Heart left ventricle (tissue), 16 donors: ENCODE measurements around the gene ADGRV1. TPM values are rescaled to one million over a fixed set of nuclear protein-coding genes. Genes with fewer than 3 reads are reported as not detected.

ENCODE experiments used
- ATAC-seq, 4 donors: fragments of 200-7000 bp; cut with Tn5 transposase; one replicate each; pipeline ENCODE4 v1.9.1; 2020 to 2022; ENCODE audit warnings: moderate library complexity in 4 of 4, mild to moderate bottlenecking in 3 of 4, moderate number of reproducible peaks in 1 of 4
- DNase-seq, 5 donors: peaks; one replicate each; pipeline ENCODE4 v3.0.0-alpha.2; 2020
- H3K27ac ChIP-seq, 12 donors: fragments of 200-600 bp; sonication (generic) in 4 of 12; one replicate each; pipeline versions ENCODE4 v1.5.0 to v1.8.0; 2016 to 2022; ENCODE audit warnings: mild to moderate bottlenecking in 2 of 12
- H3K27me3 ChIP-seq, 9 donors: fragments of 200-600 bp; sonication (generic) in 2 of 9; one replicate each; pipeline versions ENCODE4 v1.5.1 to v1.8.0; 2016 to 2022; ENCODE audit warnings: mild to moderate bottlenecking in 3 of 9
- H3K36me3 ChIP-seq, 9 donors: fragments of 200-600 bp; sonication (generic) in 2 of 9; one replicate each; pipeline versions ENCODE4 v1.5.0 to v1.8.0; 2018 to 2022; ENCODE audit warnings: mild to moderate bottlenecking in 2 of 9
- H3K4me1 ChIP-seq, 12 donors: fragments of 200-600 bp; sonication (generic) in 4 of 12; one replicate each; pipeline versions ENCODE4 v1.5.0 to v1.8.0; 2016 to 2022; ENCODE audit warnings: mild to moderate bottlenecking in 3 of 12
- H3K4me3 ChIP-seq, 12 donors: fragments of 200-600 bp; sonication (generic) in 4 of 12; one replicate each; pipeline versions ENCODE4 v1.5.0 to v1.8.0; 2017 to 2022; ENCODE audit warnings: mild to moderate bottlenecking in 9 of 12, moderate library complexity in 4 of 12
- H3K9me3 ChIP-seq, 12 donors: fragments of 200-600 bp; sonication (generic) in 4 of 12; one replicate each; pipeline versions ENCODE4 v1.5.0 to v1.8.0; 2016 to 2022; ENCODE audit warnings: mild to moderate bottlenecking in 1 of 12
- CTCF ChIP-seq, 12 donors: fragments of 200-600 bp; sonication (generic) in 4 of 12; IDR thresholded peaks; one replicate each; pipeline versions ENCODE4 v1.5.0 to v1.8.0; 2018 to 2022; ENCODE audit warnings: antibody characterized with exemption in 12 of 12, mild to moderate bottlenecking in 5 of 12
- POLR2A ChIP-seq, 2 donors: fragments of 450-650 bp; IDR thresholded peaks; one replicate each; pipeline ENCODE4 v1.6.1; 2017; ENCODE audit warnings: antibody characterized with exemption in 2 of 2, mild to moderate bottlenecking in 2 of 2, moderate library complexity in 2 of 2
- WGBS, 4 donors: extraction: QIAGEN DNeasy Blood & Tissue Kit in 2 of 4; methylation state at CpG; one replicate each; pipeline versions ENCODE4 v1.1.5 to v1.1.7; 2013 to 2018; 5-methylcytosine and 5-hydroxymethylcytosine counted together
- intact Hi-C, 10 donors: fragments of 100-400 bp; cut with DNase I; formaldehyde crosslinking; loops; one replicate each; pipeline versions ENCODE4 v1.11.1 to v1.14.2; 2022
- polyA plus RNA-seq, 2 donors: library from polyadenylated mRNA; stranded (reverse); fragments of 200-250 nt; gene quantifications; one replicate each; pipeline ENCODE4 v1.2.3, GENCODE V29; 2013
- total RNA-seq, 9 donors: library from RNA; depleted of rRNA in 2 of 9; stranded (reverse); fragments of >200 nt in 2 of 9; fragmentation: NEBNext Ultra II Directional in 3 of 9; extraction: Animal tissue kit (Norgen Biotek cat#: 25700) in 3 of 9; gene quantifications; one replicate each; pipeline versions ENCODE4 v1.1.0 to v1.2.4, GENCODE V29; 2016 to 2023
- donor health status: ischemic (EF 13 %, LVEDD 7.1; RV severe dilation, severe dysfunction).
- donor health status: healthy with polysubstance abuse.
- donor health status: DM: no; HTN: yes; CAD: no.
- donor health status: DM: no; HTN: no; CAD: no.
- donor health status: ischemic (EF 25% LVEDD 6.9; RV normal size, moderate dysfunction).
- donor health status: ischemic (EF 25% LVEDD 5.7; RV mildly dilated, moderate dysfunction).
- donor health status: healthy.
- donor health status: DM: yes; HTN: yes; CAD: no.
- donor health status: ischemic (EF 35%, LVEDD 5.7; RV mildly dilated, moderate dysfunction).
- donor health status: nonischemic (EF 11% LVEDD 7.7; RV severe dilation, severe dysfunction).
- donor health status: DM: yes; HTN: yes; CAD: no.
- donor health status: PGD.
- donor health status: ischemic (EF 29% LVEDD 5.4; RV normal size, mild dysfunction).
- donor health status: nonischemic (EF 23%, LVEDD 6.1; RV moderate dilation, normal function).

Gene ADGRV1
- total and polyA plus RNA-seq, 11 donors = 0.25 to 0.29 TPM; not detected in 9

GRCh38 chr5:90939211-90939610 is 380.6 kb downstream of the ADGRV1 start:
- intact Hi-C loops = loop anchor here in 4 of 10 donors (5.0 to 10.0 kb wide), 5 partner anchors 276 to 486 kb away; partner anchors contain the start of gene ARRDC3 (in 1 of the 4)
- 67 to 78% (median 71%) methylated on average over 2 of the region's 2 CpGs for WGBS, 4 donors

GRCh38 chr5:90940227-90940995 is 381.8 kb downstream of the ADGRV1 start:
- Histone ChIP-seq H3K27me3 (no peaks in the 10 kb centered on the region), H3K27ac (peak overlapping the region in 1 of 12 donors; percentile 40), H3K9me3 (no peaks in the 10 kb centered on the region), H3K36me3 (no peaks in the 10 kb centered on the region), H3K4me1 (peaks cover 0 to 5% (median 0%) of the 10 kb centered on the region in 12 donors), H3K4me3 (no peak overlapping the region)
- TF ChIP-seq POLR2A (IDR thresholded peaks at IDR 0.05) = no peak
- TF ChIP-seq CTCF (IDR thresholded peaks at IDR 0.05) = no peak
- no peak for DNase-seq
- WGBS, 4 donors = 12 to 23% (median 17%) methylated on average over 1 of the region's 1 CpG
- peak in 1 of 4 donors; percentile 52 for ATAC-seq
- intact Hi-C loops = loop anchor here in 1 of 10 donors (10.0 kb wide), 1 partner anchor 134 kb away; no protein-coding TSS in a partner anchor

More at GRCh38 chr5:90939211-90939610, 380.6 kb downstream of the ADGRV1 start:
- TF ChIP-seq POLR2A (IDR thresholded peaks at IDR 0.05) (no peak), CTCF (IDR thresholded peaks at IDR 0.05) (no peak)
- no peak overlapping the region for H3K27ac ChIP-seq
- H3K4me3 ChIP-seq = no peak overlapping the region
- DNase-seq = no peak
- H3K4me1 ChIP-seq = peaks cover 0 to 5% (median 0%) of the 10 kb centered on the region in 12 donors
- H3K9me3 ChIP-seq = peaks cover 0 to 6% (median 0%) of the 10 kb centered on the region in 12 donors
- no peaks in the 10 kb centered on the region for H3K27me3 ChIP-seq
- ATAC-seq = no peak
- H3K36me3 ChIP-seq = no peaks in the 10 kb centered on the region

GRCh38 chr5:90941002-90941720 is 382.6 kb downstream of the ADGRV1 start:
- Histone ChIP-seq H3K36me3 (no peaks in the 10 kb centered on the region), H3K4me1 (peaks cover 0 to 5% (median 0%) of the 10 kb centered on the region in 12 donors), H3K27me3 (no peaks in the 10 kb centered on the region), H3K27ac (peak overlapping the region in 1 of 12 donors; percentile 3), H3K4me3 (no peak overlapping the region), H3K9me3 (no peaks in the 10 kb centered on the region)
- DNase-seq = no peak
- intact Hi-C loops = loop anchor here in 1 of 10 donors (10.0 kb wide), 1 partner anchor 134 kb away; no protein-coding TSS in a partner anchor
- ATAC-seq = no peak
- 42 to 71% (median 54%) methylated on average over 1 of the region's 1 CpG for WGBS, 4 donors
- no peak for TF ChIP-seq POLR2A (IDR thresholded peaks at IDR 0.05)
- no peak for TF ChIP-seq CTCF (IDR thresholded peaks at IDR 0.05)

GRCh38 chr5:90944116-90944515 is 385.5 kb downstream of the ADGRV1 start:
- no peak overlapping the region for H3K4me3 ChIP-seq
- ATAC-seq (no peak), DNase-seq (no peak)
- TF ChIP-seq CTCF (IDR thresholded peaks at IDR 0.05) (no peak), POLR2A (IDR thresholded peaks at IDR 0.05) (no peak)
- H3K27ac ChIP-seq = no peak overlapping the region
- intact Hi-C loops = loop anchor here in 1 of 10 donors (10.0 kb wide), 1 partner anchor 131 kb away; no protein-coding TSS in a partner anchor
- no peaks in the 10 kb centered on the region for H3K36me3 ChIP-seq
- peaks cover 0 to 5% (median 0%) of the 10 kb centered on the region in 12 donors for H3K4me1 ChIP-seq
- no peaks in the 10 kb centered on the region for H3K9me3 ChIP-seq
- no peaks in the 10 kb centered on the region for H3K27me3 ChIP-seq
